ENCODE data around the gene PRICKLE1.

The PRICKLE1 gene

DNA sequence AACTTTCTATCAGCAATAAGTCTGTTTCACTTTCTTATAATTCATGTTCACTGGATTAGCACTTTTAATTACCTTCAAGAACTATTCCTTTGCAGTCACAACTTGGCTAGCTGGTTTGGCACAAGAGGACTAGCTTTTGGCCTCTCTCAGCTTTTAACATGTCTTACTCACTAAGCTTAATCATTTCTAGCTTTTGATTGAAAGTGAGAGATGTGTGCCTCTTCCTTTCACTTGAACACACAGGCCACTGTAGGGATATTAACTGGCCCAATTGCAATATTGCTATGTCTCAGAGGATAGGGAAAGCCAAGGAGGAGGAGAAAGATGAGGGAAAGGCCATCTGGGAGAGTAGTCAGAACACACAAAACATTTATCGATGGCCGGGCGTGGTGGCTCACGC lies 92.7 kb downstream of the PRICKLE1 start:
- DNase-seq (ENCODE audit: low read depth in 2 of 3, low spot score in 1 of 3): no peak

DNA sequence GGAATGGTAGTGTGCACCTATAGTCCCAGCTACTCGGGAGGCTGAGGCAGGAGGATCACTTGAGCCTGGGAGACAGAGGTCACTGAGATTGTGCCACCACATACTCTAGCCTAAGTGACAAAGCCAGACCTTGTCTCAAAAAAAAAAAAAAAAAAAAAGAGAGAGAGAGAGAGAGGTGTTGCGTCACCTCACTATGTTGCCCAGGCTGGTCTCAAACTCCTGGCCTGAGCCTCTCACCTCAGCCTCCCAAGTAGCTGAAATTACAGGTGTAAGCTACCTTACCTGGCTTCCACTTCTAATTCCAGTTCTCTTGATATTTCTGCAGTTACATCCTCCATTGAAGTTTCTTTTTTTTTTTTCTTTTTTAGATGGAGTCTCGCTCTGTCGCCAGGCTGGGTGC lies 94.3 kb downstream of the PRICKLE1 start:
- no peak for DNase-seq (ENCODE audit: low read depth in 2 of 3, low spot score in 1 of 3)

DNA sequence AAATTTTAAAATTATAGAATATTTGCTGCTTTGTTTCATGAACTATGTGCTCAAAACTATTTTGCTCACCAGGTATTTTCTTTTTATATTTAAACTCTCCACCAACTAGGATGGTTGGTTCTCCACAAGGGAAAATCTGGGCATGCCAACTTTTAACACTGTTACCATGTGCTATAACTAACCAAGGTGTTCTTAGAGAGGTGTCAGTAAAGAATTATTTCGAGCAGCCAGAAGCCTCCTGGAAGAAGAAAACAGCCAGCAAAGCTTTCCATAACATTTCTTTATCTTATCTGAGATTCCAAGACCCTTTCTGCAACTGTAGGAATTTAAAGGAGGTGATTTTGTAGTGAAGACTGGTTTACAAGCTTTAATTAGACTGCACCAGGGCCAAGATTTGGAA lies 97.3 kb downstream of the PRICKLE1 start:
- DNase-seq (ENCODE audit: low read depth in 2 of 3, low spot score in 1 of 3): no peak

GRCh38 chr12:42490261-42490842 lies 99.2 kb downstream of the PRICKLE1 start:
- DNase-seq (ENCODE audit: low read depth in 2 of 3, low spot score in 1 of 3): no peak

- no peak for DNase-seq (ENCODE audit: low read depth in 2 of 3, low spot score in 1 of 3)
These were observed 103.1 kb downstream of the PRICKLE1 start for GRCh38 chr12:42486407-42486806.

GRCh38 chr12:42485823-42486222 lies 103.7 kb downstream of the PRICKLE1 start:
- DNase-seq (ENCODE audit: low read depth in 2 of 3, low spot score in 1 of 3): no peak

DNA sequence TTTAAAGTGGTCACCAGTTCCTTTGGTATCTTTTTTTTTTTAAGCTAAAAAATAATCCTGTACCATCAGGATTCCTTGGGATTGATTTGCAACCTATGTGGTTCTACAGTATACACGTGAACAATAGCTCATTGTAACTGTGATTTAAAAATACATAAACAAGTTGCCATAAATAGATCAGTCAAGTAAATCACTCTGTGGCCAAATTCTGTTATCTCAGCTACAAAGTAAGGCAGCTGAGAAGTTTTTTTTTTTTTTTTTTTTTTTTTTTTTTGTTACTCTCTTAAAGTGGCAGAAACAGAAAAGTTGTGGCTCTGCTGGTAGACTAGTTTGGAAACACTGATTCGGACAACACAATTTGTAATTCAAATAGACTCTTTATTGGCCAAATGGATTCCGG lies 104.5 kb downstream of the PRICKLE1 start:
- no peak for DNase-seq (ENCODE audit: low read depth in 2 of 3, low spot score in 1 of 3)

DNA sequence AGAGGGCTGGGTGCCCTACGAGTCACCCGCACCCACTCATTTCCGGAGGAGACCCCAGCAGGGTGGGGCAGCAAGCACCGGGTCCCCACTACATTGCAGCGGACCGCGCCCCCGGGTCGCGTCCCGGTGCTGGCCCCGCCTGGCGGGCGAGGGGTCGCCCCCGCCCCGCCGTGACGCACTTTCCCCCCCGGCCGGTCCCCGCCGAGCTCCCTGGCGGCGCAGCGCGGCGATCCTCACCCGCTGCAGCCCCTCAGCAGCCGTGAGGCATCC lies 106.1 kb downstream of the PRICKLE1 start:
- DNase-seq (ENCODE audit: low read depth in 2 of 3, low spot score in 1 of 3): no peak

GRCh38 chr12:42482748-42483520 lies 106.6 kb downstream of the PRICKLE1 start:
- DNase-seq (ENCODE audit: low read depth in 2 of 3, low spot score in 1 of 3): peak in 2 of 3 donors; percentile 46 to 47

- DNase-seq (ENCODE audit: low read depth in 2 of 3, low spot score in 1 of 3): no peak
These were observed 107.4 kb downstream of the PRICKLE1 start for GRCh38 chr12:42482041-42482747.

DNA sequence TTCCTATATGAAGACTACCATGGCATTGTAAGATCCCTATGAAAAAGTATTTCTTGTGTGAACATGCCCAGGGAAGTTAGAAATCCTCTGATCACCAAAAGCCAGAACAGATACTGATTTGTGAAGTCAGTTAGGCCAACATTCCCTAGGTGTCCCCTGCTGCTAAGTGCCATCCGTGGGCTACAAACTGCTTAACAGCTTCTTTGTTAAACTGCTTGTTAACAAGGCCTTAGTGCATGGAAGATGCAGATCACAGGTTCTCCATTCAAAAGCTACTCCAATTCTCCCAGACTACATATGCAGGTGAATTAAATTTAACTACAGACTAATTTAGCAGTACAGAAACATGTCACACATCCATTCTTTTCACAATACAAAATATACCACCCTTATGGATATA lies 108.2 kb downstream of the PRICKLE1 start:
- no peak for DNase-seq (ENCODE audit: low read depth in 2 of 3, low spot score in 1 of 3)

DNA sequence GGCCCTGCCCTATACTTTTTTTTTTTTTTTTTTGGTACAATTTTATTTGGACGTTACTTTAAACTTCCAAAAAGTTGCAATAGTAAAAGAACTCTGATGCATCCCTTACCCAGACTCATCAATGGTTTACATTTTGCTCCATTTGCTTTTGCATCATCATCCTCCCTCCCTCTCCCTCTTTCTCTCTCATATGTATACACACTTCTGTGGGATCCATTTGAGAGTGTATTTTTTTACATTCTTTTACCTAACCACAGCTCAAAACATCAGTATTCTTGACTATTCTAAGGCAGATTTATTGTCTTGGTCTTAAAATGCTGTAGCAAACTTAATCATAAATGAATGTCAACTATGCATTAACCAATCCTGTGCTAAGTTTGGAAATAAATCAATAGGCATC lies 111.6 kb downstream of the PRICKLE1 start:
- DNase-seq (ENCODE audit: low read depth in 2 of 3, low spot score in 1 of 3): no peak

DNA sequence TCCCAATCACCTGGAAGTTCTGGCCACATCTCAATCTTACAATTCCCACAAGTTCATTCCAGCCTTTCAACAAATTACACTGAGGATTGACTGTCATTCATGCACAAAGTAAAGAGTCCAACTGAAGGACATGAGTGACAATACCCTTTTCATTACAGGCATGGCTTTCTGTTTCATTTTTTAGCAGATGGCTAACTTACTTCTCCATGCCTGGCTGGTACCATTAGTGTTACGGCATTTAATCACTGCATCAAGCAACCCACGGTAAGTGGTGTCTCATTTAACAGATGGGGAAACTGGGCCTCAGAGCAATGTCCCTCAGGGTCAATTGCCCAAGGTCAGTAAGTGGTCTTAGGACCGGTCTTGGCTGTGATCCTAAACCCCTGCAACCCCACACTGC lies 114.4 kb downstream of the PRICKLE1 start:
- no peak for DNase-seq (ENCODE audit: low read depth in 2 of 3, low spot score in 1 of 3)

GRCh38 chr12:42474391-42474790 lies 115.2 kb downstream of the PRICKLE1 start:
- no peak for DNase-seq (ENCODE audit: low read depth in 2 of 3, low spot score in 1 of 3)

DNA sequence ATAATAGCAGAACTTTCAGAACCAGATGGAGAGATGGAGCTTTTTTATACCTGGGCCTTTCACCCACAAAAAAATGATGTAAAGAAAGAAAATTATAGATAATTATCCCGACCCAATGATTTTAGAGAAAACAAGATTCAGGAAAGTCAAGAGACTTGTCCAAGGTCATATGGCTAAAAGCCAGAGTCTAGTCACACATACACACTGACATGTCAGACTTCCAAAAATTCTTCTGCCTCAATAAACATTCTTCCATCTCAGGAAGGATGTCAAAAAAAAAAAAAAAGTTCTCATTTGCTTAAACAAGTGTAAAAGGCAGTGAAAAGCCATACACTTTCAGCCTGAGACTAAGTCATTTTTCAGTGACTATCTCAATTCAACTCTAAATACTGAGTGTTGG lies 116.0 kb downstream of the PRICKLE1 start:
- DNase-seq (ENCODE audit: low read depth in 2 of 3, low spot score in 1 of 3): no peak

- no peak for DNase-seq (ENCODE audit: low read depth in 2 of 3, low spot score in 1 of 3)
These were observed 116.4 kb downstream of the PRICKLE1 start for GRCh38 chr12:42473130-42473529.

DNA sequence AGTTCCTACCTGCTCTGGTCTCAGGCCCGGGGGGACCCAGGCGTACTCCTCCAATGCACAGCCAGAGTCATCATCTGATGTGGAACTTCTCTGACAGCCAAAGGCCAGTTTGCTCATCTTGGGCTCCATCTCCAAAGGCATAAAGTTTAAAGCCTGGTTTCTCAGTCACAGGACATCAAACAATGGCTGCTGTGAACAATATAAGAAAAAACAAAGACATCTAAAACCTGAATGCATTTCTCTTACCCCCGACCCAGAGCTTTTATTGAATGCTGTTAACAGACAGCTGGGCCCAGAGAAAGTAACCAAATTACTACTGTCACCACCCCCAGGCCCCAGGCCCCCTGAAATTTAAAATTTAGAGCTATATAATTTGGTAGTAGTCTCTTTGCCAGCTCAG lies 117.2 kb downstream of the PRICKLE1 start:
- no peak for DNase-seq (ENCODE audit: low read depth in 2 of 3, low spot score in 1 of 3)

GRCh38 chr12:42469355-42470175 lies 120.0 kb downstream of the PRICKLE1 start:
- no peak for DNase-seq (ENCODE audit: low read depth in 2 of 3, low spot score in 1 of 3)

DNA sequence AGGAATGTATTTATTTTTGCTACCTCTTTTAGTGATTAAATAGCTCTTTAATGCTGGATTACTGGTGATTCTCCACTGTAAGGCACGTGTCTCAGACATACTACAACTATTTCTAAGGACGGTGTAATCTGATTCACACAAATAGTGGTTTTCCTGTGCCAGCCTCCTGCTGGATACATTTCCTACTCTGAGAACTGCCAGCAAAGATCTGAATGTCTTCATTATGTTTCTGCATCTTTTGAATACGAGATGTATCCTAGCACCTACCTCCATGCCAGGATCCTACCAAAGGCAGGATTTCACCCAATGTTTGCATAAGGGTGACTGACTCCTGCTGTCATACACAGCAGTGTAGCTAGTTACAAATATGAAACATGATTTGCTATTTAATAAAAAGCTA lies 120.6 kb downstream of the PRICKLE1 start:
- no peak for DNase-seq (ENCODE audit: low read depth in 2 of 3, low spot score in 1 of 3)

DNA sequence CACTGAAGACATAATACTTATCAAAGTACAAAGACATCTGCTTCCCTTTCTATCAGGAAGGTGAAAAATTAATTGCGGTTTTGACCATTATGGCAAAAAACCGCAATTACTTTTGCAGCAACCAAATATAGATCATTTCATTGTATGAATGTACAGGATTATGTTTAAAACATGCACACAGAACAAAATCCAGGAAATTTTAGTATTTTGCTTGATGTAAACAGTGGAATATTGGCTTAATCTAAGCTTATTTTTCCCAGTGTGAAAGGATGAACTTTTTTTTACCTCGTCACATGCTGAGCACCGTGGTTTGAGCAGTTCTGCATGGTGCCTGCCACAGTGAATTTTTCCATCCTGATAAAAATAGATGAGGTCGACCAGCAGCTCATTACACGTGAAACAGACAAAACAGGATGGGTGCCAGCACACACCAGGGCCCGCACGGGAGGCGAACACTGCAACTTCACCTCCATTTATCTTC lies 121.2 kb downstream of the PRICKLE1 start:
- DNase-seq (ENCODE audit: low read depth in 2 of 3, low spot score in 1 of 3): no peak

DNA sequence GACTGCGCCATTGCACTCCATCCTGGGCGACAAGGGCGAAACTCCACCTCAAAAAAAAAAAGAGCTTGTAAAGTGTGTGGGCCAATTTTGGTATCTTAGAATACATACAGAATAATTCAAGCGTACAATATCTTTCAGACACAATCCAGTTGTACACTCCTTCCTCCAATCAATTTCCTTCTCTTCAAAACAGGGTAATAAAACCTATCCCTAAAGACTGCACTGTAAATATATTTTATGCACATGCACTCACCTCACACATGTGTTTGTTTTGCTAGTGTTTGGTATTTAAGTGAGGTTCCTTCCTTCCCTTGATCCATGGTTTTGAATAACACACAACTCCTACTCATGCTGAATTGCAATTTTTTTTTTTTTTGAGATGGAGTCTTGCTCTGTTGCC lies 125.9 kb downstream of the PRICKLE1 start:
- DNase-seq (ENCODE audit: low read depth in 2 of 3, low spot score in 1 of 3): no peak

- DNase-seq (ENCODE audit: low read depth in 2 of 3, low spot score in 1 of 3): no peak
These were observed 127.1 kb downstream of the PRICKLE1 start for GRCh38 chr12:42462486-42462885.

Measured in stimulated activated CD4-positive, alpha-beta T cell treated with anti-CD3 and anti-CD28 coated beads, Interleukin-12 subunit alpha, Interleukin-12 subunit beta, amount 100 ng/mL, for 48 hours (primary cell).